ENCODE data around the gene SUDS3.

GRCh38 chr12:118358612-118359540, 17.5 kb upstream of the SUDS3 start:
- TF ChIP-seq CTCF (IDR thresholded peaks at IDR 0.05) (no peak), POLR2A (IDR thresholded peaks at IDR 0.05) (no peak)

Measured in right lobe of liver (tissue), 4 donors.